Activated CD4-positive, alpha-beta T cell treated with anti-CD3 and anti-CD28 coated beads for 48 hours (primary cell): ENCODE data around the gene MTG1.

Experiments
- DNase-seq: peaks from one replicate; pipeline ENCODE4 v3.0.0-alpha.2; 2020

Gene MTG1

DNA sequence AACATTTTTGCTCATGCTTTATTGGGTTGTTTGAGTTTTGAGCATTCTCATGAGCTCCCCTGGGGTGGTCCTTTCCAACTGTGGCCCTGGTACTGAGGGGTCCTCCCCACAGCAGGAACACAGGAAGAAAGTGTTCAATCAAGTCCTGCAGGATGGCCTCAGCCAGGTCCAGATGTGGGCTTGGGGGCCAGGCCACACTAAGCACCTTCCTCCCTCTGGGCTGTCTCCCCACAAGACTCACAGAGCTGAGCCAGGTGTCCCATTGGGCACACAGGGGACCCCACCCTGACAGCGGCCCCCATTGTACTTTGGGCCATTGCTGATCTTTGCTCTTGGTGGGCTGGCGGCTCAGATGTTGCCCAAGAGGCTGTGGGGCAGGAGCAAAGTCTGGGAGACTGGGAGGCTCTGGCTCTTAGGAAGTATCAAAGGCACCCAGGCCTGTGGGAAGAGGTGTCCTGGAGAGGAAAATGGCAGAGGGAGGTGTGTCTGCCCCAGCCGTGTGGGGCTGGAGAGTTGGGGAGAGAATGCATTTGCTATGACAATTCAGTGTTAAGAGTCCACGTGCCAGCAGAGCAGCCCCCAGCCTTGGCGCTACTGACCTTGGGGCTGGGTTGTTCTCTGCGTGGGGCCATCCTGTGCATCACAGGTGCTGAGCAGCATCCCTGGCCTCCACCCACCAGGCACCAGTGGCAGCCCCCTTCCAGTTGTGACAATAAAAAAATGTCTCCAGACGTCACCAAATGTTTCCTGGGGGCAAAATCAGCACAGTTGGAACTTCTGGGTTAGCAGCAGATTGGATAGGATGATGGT, 77.5 kb downstream of the MTG1 start:
- no peak for DNase-seq
